Stimulated activated CD4-positive, alpha-beta T cell treated with anti-CD3 and anti-CD28 coated beads, Interleukin-15, amount 100 ng/mL, for 24 hours (primary cell): ENCODE data around the gene ATAD5.
"Not testable (repeated sequence)": the region's sequence is repeated elsewhere in the genome, so short reads cannot be mapped to it uniquely, and the experiment has no call there.

Experiments used
- DNase-seq: peaks from one replicate; pipeline ENCODE4 v3.0.0-alpha.2; 2020

Gene ATAD5

GRCh38 chr17:30915833-30916611 lies 84.3 kb downstream of the ATAD5 start:
- DNase-seq, result no peak

DNA sequence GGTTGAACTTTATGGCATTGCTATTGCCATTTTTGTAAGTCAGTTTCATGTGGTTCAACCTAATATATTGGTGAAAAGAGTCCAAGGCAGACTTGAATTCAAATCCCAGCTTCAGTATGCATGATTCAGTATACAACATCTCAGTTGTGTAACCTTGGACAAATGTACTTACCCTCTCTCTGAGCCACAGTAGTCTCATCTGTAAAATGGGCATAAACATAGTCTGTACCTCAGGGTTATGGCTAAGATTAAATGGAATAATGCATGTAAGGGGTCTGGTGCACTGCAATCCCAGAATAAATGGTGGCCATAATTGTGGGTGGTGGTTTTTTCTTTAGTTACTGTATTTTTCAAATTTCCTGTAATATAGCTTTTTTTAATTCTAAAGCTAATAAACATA lies 85.3 kb downstream of the ATAD5 start:
- DNase-seq, result no peak

DNA sequence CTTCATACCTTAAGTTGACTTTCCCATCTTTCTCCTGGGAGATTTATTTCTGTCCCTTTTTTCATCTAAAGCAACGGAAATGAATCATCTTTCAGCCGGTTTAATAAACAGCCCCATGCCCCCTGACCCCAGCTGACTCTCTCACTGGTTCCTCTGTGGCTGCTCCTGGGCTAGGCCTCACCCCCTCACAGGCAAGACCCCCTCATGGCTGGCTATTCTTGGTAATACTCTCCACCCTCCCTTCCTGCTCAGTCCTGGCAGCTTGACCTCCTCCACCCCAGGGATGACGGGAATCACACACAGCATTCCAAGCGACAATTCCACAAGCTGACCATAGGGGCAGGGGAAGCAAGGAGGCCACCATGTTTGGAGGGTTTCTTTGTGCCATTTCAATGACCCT lies 88.5 kb downstream of the ATAD5 start:
- no peak for DNase-seq

DNA sequence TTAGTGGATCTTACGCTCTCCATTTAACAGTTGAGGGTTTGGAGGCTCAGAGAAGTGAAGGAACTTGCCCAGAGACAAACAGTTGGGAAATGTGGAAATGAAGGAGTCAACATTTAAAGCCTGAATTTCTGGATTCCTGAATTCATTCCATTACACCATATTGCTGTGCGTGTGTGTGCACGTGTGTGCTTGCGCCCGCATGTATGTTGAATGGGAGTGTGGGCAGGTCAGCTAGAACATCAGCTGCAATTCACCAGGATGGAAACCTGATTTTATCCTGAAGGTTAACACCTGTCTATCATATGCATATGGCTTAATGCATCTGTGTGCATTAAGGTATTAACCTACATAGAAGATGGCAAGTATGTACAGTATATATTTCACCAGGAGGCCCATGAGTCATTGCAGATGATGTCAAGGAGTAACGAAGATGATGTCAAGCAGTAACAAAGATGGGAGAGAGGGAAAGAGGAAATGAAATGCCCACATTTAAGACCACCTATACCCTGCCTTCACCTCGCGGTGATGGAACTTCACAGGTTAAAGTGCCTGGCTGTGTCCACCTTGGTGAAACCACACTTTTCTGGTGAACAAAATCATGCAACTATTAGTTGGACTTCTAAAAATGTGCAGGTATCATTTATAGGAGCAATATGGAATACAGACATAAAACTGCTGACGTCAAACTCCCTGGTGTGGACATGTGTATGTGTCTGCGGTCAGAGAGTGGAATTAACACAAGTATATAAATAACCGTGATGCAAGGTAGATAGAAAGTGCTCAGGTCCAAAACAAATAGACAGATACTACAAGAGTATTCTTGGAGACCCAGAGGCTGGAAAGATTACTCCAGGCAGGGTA lies 89.1 kb downstream of the ATAD5 start:
- no peak for DNase-seq

DNA sequence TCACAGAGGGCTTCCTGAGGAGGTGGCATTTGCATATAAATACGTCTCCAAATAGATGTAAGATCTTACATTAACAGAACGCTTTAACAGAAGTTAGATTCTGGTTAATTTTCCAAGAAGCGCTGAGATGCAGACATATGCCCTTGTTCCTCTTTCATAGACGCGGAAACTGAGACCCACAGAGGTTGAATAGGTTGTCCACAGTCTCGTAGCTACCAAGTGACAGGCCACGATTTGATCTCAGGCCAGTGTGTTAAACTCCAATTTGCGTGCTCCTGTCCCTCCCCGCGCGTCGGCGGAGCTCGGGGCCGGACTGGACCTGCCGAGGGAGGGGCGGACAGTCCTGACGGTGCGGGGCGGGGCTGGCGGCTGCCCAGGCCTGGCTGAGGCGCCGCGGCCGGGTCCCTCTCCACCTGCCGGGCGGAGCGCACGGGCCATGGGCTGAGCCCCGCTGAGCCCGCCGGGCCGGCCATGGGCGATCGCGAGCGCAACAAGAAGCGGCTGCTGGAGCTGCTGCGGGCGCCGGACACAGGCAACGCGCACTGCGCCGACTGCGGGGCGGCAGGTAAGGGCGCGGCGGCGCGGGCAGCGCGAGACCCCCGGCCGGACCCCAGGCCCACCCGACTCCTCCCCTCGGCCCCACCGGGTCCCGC lies 89.9 kb downstream of the ATAD5 start, which contains the start of gene ADAP2:
TSS of gene ADAP2 (plus strand) at position 402 of the 653 bp plus-strand sequence. CDS start at position 472, 70 bp downstream.
- peak; percentile 10 for DNase-seq

DNA sequence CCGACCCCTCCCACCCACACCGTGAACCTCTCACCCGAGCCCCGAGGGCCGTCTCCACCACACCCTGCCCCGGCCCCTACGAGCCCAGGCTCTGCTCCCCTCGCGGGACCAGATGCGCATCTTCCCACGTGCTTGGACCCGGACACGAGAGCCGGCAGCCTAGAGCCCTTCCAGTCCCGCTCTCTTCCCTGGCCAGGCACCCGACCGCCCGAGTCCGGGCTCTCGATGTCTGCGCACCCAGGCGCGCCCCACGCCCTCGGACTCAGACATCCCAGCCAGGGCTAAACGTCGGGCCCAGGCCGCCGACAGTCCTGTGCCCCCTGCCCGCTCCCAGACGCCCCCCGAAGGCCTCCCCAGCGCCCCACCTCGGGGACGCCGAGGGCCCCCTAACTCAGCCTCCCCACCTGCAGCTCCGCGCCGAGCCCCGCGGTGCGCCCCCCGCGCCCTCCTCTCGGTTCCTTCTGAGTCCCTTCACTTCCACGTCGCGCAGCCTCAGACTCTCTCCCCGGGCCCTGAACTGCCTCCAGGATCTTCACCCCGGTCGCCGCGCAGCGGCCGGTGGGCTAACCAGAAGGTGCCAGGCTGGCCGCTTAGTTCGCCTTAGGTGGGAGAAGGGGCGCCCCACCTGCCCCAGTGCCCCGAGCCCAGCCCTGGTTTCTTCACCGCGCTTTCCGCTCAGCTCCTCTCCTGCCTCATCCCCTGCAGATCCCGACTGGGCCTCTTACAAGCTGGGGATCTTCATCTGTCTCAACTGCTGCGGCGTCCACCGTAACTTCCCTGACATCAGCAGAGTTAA lies 90.7 kb downstream of the ATAD5 start:
- DNase-seq, result peak; percentile 15

DNA sequence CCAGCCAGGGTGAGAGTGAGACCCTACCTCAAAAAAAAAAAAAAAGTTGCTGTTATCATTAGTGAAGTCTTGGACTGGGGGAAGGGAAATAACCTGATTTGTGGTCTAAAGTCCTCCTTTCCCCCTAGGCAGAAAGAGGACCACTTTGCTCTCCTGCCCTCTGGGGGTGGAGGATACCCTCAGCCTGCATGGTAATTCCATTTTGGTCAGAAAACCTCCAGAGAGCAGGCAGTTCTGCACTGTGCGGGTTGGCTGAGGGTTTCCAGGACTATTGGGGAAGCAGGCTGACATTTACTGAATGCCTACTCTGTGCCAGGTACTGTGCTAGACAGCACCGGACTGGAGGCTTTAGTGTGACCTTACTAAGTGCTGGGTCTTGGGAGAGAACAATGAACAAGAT lies 92.6 kb downstream of the ATAD5 start:
- no peak for DNase-seq

GRCh38 chr17:30926516-30926915 lies 94.8 kb downstream of the ATAD5 start:
- DNase-seq, result no peak

GRCh38 chr17:30927756-30928155 lies 96.0 kb downstream of the ATAD5 start:
- DNase-seq, result no peak

DNA sequence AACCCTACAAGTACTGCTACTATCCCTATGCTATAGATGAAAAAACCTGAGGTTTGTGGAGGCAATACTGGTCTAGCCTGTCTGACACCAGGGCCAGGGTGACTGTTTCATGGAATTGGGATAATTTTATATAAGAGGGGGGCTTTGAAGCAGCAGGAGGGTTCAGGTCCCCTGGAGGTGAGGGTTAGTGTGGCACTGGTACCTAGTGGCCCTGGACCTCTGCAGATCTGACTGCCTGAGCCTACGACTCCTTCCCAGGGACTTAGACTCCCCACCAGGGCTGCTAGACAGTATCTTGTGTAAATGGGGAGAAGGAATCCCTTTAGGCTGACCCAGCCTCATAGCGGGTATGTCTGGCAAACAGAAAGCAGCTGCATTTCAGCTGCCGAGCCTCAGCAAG lies 96.8 kb downstream of the ATAD5 start:
- no peak for DNase-seq

GRCh38 chr17:30929081-30929633 lies 97.4 kb downstream of the ATAD5 start:
- no peak for DNase-seq

DNA sequence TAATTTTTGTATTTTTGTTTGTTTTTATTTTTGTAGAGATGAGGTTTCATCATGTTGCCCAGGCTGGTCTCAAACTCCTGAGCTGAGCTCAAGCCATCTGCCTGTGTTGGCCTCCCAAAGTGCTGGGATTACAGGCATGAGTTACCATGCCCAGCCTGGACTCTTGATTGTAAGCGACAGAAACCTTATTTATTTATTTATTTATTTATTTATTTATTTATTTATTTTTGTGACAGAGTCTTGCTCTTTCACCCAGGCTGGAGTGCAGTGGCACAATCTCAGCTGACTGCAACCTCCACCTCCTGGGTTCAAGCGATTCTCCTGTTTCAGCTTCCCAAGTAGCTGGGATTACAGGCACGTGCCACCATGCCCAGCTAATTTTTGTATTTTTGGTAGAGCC lies 98.1 kb downstream of the ATAD5 start:
- not testable (repeated sequence) for DNase-seq

DNA sequence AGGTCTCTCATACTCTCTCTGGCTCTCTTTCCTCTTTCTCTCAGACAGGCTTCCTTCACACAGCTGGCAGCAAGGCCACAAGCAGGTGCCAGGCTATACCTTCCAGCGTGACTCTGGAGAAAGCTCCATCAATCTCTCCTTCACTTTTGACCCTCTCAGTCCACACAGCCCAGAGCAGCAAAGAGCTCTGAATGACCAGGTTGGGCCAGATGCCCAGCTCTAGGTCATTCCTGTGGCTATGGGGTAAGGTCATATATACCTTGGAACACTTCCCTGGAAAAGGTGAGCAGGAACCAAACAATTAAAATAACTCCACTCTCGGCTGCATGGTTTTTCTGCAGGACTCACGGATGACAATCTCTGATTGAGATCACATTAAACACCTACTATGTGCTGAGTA lies 98.7 kb downstream of the ATAD5 start:
- DNase-seq, result no peak

DNA sequence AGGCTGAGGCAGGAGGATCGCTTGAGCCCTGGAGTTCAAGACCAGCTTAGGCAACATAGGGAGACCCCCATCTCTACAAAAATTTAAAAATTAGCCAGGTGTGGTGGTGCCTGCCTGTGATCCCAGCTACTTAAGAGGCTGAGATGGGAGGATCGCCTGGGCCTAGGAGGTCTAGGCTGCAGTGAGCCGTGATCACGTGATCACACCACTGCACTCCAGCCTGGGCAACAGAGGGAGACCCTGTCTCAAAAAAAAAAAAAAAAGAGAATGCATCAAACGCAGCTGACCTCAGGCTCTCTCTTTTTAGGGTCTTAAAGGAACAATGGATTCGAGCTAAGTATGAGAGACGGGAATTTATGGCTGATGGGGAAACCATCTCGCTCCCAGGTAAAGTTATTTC lies 99.8 kb downstream of the ATAD5 start:
- DNase-seq, result not testable (repeated sequence)

DNA sequence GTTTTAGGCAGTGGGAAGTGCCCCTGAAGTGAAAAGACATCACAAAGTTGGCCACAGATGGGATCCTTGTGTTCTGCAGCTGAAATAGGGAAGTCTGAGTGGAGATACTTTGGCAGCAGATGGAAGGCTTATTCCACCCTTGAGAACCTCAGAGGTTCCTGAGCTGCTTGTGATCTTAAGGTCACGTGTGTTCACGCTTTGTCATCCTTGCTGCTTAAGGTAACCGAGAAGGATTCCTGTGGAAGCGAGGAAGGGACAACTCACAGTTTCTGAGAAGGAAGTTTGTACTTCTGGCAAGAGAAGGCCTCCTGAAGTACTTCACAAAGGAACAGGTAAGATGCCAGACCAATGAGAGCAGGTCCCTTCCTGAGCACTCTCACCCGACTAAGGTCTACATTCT lies 102.2 kb downstream of the ATAD5 start:
- DNase-seq, result no peak

GRCh38 chr17:30939051-30939689 lies 107.4 kb downstream of the ATAD5 start:
- DNase-seq, result no peak

GRCh38 chr17:30942308-30943079 lies 110.7 kb downstream of the ATAD5 start:
- no peak for DNase-seq
